ENCODE data around the gene TMPRSS11A. TPM values are rescaled to one million over a fixed set of nuclear protein-coding genes. Genes with fewer than 3 reads are reported as not detected.

TMPRSS11A gene, protein sequence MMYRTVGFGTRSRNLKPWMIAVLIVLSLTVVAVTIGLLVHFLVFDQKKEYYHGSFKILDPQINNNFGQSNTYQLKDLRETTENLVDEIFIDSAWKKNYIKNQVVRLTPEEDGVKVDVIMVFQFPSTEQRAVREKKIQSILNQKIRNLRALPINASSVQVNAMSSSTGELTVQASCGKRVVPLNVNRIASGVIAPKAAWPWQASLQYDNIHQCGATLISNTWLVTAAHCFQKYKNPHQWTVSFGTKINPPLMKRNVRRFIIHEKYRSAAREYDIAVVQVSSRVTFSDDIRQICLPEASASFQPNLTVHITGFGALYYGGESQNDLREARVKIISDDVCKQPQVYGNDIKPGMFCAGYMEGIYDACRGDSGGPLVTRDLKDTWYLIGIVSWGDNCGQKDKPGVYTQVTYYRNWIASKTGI
- not detected for total RNA-seq

DNA sequence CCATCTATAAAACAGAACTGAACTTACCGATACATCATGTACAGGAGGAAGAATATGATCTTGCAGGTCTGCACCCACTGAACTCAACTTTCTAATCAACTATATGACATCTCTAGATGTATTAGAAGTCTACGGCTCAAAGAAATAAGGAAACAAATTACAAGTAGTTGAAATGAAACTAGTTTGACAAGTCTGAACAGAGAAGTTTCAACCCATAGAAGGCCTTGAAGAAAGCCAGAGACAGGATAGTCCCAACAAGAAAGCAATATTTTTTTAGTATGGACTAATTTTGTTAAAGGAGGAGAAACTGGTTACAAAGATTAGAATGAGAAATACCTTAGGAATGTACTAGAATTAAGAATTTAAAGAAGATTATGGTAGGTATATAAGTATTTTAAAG, at the start of gene TMPRSS11A:
Gene TMPRSS11A (minus strand): TSS at position 138 of the 400 bp plus-strand sequence. CDS start 100 bp downstream, at position 38.
- no peaks in the 10 kb centered on the region for H3K9me3 ChIP-seq
- H3K36me3 ChIP-seq: no peaks in the 10 kb centered on the region
- DNase-seq: no peak
- no peak within 1 kb of the TSS for H3K27ac ChIP-seq
- TF ChIP-seq CTCF (IDR thresholded peaks at IDR 0.05) (no peak), POLR2A (IDR thresholded peaks at IDR 0.05) (no peak)
- no peaks in the 10 kb centered on the region for H3K4me1 ChIP-seq
- no peak within 1 kb of the TSS for H3K4me3 ChIP-seq
- no peaks in the 10 kb centered on the region for H3K27me3 ChIP-seq

- no peak overlapping the region for H3K4me3 ChIP-seq
- no peak for TF ChIP-seq POLR2A (IDR thresholded peaks at IDR 0.05)
- no peak for TF ChIP-seq CTCF (IDR thresholded peaks at IDR 0.05)
- H3K27ac ChIP-seq: no peak overlapping the region
- no peaks in the 10 kb centered on the region for H3K9me3 ChIP-seq
- no peaks in the 10 kb centered on the region for H3K36me3 ChIP-seq
- H3K27me3 ChIP-seq: no peaks in the 10 kb centered on the region
- DNase-seq: no peak
- H3K4me1 ChIP-seq: no peaks in the 10 kb centered on the region
These were observed 48.4 kb upstream of the TMPRSS11A start for GRCh38 chr4:68011684-68012083.

DNA sequence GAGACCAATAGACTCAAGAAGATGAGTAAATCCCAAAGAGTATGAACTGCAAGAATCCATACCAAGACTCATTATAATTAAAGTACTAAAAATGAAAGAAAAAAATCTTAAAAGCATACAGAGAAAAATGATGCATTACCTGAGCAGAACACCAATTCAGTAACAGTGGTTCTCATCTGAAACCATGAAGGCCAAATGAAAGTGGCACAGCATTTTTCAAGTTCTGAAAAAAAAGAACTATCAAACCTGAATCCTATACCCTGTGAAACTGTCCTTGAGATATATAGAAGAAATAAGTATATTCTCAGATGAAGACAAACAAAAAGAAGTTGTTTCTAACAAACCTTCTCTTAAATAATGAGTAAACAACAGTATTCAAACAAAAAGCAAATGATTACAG, 39.6 kb upstream of the TMPRSS11A start:
- Histone ChIP-seq H3K9me3 (no peaks in the 10 kb centered on the region), H3K4me1 (no peaks in the 10 kb centered on the region), H3K27me3 (no peaks in the 10 kb centered on the region), H3K4me3 (no peak overlapping the region), H3K36me3 (no peaks in the 10 kb centered on the region), H3K27ac (no peak overlapping the region)
- DNase-seq: no peak
- TF ChIP-seq CTCF (IDR thresholded peaks at IDR 0.05): no peak
- TF ChIP-seq POLR2A (IDR thresholded peaks at IDR 0.05): no peak

- no peaks in the 10 kb centered on the region for H3K36me3 ChIP-seq
- H3K4me1 ChIP-seq: no peaks in the 10 kb centered on the region
- no peaks in the 10 kb centered on the region for H3K27me3 ChIP-seq
- H3K9me3 ChIP-seq: no peaks in the 10 kb centered on the region
- no peak for DNase-seq
- H3K27ac ChIP-seq: no peak overlapping the region
- H3K4me3 ChIP-seq: no peak overlapping the region
- TF ChIP-seq POLR2A (IDR thresholded peaks at IDR 0.05): no peak
- TF ChIP-seq CTCF (IDR thresholded peaks at IDR 0.05): no peak
These were observed 32.8 kb upstream of the TMPRSS11A start for GRCh38 chr4:67996127-67996526.

DNA sequence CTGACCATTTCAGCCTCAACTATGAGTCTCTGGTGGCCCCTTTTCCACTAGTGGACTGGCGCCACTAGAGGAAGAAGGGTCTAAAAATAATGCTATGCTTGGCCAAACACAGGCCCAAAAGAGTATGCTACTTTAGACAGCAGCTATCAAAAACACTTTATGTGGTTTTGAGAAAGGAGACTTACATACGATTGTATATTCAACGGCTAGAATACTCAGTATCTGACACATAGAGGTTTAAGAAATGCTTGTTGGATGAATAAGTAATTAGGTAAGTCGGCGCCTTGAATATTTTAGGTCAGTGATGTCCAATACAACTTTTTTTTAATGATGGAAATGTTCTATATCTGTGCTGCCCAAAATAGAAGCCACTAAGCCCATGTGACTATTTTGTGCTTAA, 25.7 kb upstream of the TMPRSS11A start:
- Histone ChIP-seq H3K36me3 (no peaks in the 10 kb centered on the region), H3K4me3 (no peak overlapping the region), H3K9me3 (no peaks in the 10 kb centered on the region), H3K4me1 (no peaks in the 10 kb centered on the region), H3K27ac (no peak overlapping the region), H3K27me3 (no peaks in the 10 kb centered on the region)
- TF ChIP-seq POLR2A (IDR thresholded peaks at IDR 0.05): no peak
- no peak for TF ChIP-seq CTCF (IDR thresholded peaks at IDR 0.05)
- DNase-seq: no peak
